HG03521 (cell line): ENCODE data around the gene DCTD.
"Not testable (repeated sequence)": the region's sequence is repeated elsewhere in the genome, so short reads cannot be mapped to it uniquely, and the experiment has no call there.

Experiments
- ATAC-seq: cut with Tn5 transposase; IDR thresholded peaks from one replicate; pipeline ENCODE4 v1.9.1; 2021; ENCODE audit warnings: mild to moderate bottlenecking, moderate library complexity; ENCODE audit not compliant: unreplicated experiment

DCTD gene

DNA sequence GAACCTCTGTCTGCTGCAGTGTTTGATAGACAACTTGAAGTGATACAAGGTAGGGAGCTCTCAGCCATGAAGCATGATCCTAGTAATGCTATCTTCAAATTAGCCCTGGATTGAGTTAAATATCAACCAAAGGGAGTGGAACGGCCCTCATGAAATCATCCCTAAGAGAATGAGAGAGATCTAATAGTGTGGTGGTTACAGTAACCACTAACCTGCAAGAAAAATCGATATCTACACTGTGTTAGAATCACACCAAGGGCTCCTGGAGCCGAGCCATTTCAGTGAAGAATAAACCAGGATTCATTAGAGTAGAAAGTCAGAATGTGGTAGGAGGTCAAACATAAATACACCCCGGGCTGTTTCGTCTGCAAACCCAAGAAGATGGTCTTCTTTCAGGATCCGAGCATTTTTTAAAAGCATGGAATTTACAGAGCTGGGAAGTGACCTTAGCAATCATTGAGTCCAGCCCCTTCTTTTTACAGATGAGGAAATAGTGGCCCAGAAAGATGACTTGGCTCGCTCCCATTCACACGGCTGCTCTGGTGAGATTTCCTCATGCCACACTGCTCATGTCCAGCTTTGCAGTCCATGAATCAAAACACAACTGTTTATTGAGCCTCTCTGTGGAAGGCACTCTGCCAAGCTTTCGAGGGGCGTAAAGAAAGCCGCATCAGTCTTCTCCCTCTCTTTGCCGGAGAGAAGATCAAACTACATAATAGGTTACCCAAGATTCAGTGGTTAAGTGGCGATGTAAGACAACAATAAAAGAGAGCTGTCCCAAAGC is 5.5 kb upstream of the DCTD start:
- no peak for ATAC-seq

DNA sequence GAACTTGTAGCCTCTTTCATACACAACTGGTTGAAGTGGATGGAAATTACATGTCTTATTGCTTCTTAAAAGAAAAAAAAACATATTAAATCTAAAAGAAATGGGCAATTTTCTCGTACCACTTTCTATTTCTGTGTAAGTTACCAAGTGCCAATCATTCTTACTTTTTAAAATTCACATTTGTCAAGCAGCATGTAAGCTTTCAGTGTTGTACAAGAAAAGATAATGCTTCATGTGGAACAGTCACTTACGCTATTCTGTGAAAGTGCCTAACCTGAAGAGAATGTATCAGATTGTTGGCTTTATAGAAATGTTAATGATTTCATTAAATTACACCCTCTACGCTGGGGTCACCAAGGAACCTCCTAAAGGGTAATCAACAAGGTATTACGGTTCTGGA is 4.4 kb upstream of the DCTD start:
- ATAC-seq, result no peak

DNA sequence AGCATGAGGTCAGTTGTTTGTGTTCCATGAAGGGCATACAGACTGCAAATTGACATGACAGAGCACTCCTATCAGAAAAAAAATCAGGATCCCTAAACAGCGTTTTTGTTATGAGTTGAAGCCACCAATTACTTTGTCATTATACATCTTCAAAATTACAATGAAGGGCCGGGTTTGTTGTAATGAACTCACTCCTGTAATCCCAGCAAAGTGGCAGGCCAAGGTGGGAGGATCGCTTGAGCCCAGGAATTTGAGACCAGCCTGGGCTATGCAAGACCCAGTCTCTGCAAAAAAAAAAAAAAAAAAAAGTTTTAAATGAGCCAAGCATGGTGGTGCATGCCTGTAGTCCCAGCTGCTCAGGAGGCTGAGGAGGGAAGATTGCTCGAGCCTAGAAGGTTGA is 3.5 kb upstream of the DCTD start:
- no peak for ATAC-seq

DNA sequence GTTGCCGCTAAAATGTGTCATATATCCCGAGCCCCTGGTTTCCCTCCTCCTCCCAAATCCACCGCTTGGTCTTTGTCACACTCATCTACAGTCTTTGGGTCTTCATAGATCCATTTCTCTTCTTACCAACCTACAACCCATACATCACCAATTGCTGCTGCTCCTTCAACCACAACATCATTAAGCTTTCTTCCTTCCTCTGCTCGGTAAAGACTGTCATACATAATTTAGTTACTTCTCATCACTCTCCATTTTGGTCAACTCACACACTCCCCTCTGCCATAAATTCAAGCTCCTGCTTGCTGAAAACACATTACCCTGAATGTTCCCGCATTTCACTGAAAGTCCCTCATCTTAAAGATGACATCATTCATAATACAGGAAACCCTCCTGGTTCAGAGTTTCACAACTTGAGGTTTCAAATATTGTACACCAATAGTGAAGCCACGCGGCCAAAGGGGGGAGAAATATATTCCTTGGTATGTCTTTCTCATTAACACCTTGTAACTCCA is 1.7 kb upstream of the DCTD start:
- ATAC-seq, result no peak

DNA sequence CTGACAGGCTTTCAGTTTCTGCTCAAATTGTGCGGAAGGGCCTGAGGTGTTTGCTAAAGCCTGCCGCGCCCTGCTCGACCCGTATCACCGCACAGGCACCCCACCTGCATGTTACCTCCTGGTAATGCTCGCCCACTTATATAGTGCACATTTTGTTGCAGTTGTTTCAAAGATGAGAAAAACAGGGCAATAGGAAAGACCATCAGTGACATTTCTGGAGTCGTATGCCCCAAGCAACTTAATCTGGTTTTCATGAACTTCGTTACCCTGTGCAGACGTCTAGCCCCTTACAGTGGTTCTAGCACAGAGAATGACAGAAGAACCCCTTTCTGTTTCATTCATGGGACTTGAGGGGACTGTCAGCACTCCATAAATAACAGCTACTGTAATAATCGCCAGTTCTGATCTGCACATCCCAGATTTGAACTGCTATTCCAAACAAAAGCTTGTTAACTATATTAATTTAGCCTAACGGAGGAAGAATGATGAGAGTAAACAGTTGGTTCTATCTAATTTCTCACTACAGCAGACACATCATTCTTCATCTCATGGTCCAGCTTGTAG is 940 bp upstream of the DCTD start:
- ATAC-seq, result peak; percentile 9

DNA sequence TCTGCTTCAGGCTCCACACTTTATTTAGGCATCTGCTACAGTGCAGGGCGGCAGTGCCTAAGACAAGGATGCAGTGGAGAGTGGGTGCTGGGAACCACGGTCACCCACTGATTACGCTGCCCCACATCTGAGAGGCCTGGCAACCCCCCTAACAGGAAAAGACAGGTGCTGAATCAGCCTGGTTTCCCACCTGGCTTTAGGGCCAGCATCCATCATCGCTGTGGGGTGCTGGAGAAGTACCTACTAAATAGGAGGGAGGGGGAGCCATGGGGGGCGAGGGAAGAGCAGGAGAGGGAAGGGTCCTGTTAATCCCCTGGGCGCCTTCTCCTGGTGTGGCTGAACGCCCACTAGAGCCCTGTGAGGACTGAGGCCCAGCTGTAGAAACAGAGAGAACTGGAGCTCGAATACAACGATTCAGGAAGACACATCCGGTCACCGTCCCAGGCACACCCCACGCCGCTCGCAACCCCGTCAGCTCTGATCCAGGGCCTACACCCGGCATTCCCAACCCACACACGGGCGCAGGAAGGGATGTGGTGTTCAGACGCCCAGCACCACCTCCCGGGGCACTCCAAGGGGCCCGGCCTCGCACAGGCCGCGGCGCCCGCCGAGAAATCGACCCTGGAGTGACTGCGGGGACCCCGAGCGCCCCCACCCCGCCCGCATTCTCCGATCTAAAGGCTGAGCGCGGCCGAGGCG is 554 bp downstream of the DCTD start:
- peak; percentile 22 for ATAC-seq

DNA sequence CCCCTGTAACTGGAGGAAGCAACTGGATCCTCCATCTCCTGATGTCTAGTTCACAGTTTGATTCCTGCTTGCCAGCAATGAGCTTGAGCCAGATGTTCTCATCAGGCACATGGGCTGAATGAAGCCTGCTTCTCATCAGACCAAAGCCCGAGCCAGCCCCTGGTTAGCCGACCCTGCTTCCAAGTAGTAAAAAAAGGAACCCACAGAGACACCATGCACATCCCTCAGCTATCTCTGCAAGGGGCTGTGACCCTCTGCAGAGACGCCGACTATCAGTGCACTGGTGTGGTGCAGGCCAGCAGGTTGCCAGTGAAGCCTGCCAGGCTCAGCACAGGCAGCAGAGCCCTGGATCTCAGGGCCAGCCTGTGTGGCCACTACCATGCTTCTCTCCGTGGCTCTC is 2.8 kb downstream of the DCTD start:
- ATAC-seq, result no peak

DNA sequence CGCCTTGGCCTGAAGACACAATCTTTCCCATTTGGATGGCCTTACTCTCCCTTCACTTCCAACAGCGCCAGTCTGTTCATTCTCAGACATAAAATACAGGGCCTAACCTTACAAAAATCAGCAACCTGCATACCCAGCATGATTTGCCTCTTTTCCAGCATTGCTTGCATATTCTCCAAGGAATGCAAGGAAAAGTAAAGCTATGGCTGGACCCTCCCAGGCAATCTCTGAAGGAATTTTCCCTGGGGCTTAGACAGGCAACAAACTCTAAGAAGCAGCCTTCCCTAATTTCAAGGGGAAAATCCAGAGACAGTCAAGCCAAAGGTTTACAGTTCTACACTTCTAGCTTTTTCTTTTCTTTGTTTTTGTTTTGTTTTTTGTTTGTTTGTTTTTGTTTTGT is 3.6 kb downstream of the DCTD start:
- ATAC-seq, result no peak

DNA sequence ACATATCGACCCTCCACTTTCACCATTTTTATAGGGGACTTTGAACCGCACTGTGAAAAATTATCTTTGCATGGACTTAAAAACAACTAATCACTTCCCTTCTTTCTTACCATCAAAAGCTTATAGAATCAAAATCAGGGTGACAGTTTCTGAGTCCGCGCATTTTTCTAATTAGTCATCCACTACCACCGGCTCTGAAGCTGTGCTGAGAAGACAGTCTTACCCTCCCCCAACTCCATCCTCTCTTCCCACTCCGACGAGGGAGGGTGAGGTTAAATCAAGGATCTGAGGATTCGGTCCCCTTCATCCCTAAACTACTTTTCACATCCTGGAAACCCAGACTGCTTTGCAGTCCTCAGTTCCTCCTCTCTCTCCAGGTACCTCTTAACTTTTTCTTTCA is 4.2 kb downstream of the DCTD start:
- no peak for ATAC-seq

DNA sequence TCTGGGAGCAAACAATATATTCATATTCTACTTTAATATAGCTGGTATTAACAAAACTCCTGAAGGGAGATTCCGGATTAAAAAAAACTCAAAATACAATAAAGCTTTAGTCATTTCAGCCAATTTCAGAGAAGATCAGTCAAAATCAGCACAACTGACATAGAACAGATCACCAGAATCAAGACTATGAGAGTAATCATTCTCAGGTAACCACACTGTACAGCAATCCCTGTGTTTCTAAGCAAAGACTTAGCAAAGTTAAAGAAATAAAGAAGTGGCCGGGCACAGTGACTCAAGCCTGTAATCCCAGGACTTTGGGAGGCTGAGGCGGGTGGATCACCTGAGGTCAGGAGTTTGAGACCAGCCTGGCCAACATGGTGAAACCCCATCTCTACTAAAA is 9.1 kb downstream of the DCTD start:
- ATAC-seq, result no peak

DNA sequence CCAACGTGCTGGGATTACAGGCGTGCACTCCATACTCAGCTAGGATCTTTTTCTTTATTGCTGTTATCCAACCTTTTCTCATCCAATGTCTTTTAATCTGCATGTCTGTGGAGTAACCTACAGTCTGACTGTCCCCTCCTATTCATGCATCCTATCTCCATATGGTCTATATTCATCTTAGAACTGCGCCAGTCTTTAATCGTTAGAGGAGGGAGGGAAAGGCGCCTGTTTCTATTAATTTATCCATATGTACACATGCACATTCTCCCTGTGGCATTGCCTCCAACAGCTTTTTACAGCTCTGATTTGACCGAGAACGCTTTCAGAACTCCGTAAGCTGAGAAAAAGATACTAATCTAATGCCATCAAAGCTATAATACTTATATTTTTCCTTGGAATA is 9.8 kb downstream of the DCTD start:
- no peak for ATAC-seq

DNA sequence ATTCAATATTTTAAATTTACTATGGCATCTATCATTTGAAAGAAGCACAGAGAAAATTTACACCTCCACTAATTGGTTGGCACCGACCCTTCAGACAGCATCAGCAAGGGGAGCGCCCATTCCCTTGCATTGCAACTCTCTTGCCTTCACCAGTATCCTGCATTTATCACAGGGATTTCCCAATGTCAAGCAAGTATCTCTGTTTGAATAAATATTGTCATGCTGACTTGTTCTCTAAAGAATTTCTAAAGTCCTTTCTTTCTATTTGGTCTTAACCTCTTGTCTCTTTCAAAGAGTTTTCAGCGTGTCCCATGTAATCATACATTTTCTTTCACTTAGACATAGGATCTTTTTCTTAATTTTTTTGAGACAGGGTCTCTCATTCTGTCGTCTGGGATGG is 10.4 kb downstream of the DCTD start:
- no peak for ATAC-seq

DNA sequence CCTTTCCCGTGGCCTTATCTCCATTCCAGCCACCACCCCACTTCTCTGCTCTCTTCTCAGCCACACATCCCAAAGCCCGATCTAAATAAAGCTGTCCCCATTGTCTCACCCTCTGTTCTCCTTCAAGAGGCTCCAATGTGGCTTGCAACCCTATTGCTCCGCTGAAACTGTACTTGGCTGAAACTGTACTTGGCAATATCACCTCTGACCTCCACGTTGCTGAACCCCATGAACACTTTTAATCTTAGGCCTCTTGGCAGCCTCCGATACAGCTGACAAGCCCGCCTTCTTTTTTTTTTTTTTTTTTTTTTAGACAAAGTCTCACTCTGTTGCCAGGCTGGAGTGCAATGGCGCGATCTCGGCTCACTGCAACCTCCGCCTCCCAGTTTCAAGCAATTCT is 12.1 kb downstream of the DCTD start:
- no peak for ATAC-seq

DNA sequence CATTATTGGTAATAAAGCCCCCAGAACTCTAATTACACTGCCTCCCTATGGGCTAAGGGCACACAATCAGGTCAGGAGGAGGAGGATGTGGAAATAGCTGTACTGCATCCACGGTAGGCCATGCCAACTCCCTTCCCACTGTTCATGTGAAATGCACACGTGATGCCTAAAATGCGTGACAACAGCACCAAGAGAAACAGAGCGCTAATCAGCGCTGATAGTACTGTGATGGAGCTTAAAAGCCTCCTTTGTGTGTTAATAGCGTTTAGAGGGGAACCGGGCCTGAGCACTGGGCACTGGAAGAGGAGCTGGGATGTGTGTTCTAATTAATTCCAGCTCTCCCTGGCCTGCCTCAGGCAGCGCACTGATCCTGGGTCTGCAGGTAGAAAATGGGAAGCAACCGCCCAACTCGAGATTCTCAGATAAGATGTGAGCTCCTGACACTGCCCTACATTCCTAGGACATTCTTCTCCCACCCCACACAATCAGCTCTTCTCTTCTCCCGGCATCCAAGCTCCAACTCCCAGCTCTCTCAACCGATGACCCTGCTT is 12.9 kb downstream of the DCTD start:
- ATAC-seq, result no peak

DNA sequence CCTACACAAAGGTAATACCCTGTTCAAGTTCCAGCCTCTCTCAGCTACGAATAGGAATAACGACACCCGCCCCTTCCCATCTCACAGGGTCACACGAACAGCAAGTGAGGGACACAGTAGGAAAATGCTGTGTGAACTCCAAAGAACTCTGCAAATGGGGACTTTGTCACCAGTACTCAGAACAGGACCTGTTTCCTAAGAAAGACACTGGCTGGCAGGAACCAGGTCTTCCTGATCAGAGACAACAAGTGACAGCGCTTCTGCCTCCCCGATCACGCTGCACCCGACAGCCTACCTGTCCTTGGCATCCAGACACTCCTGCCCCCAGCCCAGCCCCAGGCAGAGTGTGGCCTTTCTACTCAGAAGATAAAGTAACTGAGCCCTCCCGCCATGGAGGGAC is 14.2 kb downstream of the DCTD start:
- no peak for ATAC-seq

DNA sequence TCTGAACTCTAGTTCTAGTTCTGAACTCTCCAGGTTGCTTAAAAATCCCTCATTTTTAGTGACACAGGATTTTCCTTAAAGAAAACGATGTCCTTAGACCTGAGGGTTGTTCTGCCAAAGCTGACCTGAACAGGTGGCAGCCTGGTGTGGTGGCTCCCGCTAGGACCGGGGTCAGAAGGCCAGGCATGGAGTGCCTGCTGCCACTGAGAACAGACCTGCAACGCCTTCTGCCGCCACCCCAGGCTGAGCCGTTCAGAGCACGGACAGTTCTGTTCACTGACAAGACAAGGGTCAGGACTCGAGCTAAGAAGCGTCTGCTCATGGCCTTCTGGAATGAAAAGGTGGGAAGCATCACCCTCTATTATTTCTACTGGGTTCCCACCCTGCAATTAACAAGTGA is 15.8 kb downstream of the DCTD start:
- ATAC-seq, result no peak

DNA sequence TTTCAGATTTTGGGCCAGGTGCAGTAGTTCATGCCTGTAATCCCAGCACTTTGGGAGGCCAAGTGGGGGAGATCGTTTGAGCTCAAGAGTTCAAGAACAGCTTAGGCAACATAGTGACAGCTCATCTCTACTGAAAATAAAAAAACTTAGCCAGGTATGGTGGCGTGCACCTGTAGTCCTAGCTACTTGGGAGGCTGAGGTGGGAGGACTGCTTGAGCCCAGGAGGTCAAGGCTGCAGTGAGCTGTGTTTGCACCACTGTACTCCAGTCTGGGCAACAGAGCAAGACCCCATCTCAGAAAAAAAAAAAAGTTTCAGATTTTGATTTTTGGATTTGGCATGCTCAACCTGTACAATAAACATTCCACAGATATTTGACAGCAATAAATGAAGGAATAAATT is 17.2 kb downstream of the DCTD start:
- ATAC-seq, result not testable (repeated sequence)

DNA sequence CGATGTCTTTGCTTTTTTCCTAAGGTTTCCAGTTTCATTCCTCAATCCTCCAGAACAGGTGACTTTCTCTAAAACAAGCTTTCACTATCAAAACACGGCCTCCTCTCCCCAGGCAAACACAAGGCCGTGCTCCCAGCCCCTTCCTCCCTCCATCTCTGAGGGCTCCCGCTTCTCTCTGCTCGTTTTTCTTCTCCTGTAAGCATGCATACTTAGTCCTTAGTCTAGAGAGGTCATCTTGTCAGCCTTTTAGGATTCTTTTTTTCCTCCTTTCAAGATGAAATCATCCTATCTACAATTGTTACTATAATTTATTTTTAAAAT is 18.7 kb downstream of the DCTD start:
- ATAC-seq, result no peak

DNA sequence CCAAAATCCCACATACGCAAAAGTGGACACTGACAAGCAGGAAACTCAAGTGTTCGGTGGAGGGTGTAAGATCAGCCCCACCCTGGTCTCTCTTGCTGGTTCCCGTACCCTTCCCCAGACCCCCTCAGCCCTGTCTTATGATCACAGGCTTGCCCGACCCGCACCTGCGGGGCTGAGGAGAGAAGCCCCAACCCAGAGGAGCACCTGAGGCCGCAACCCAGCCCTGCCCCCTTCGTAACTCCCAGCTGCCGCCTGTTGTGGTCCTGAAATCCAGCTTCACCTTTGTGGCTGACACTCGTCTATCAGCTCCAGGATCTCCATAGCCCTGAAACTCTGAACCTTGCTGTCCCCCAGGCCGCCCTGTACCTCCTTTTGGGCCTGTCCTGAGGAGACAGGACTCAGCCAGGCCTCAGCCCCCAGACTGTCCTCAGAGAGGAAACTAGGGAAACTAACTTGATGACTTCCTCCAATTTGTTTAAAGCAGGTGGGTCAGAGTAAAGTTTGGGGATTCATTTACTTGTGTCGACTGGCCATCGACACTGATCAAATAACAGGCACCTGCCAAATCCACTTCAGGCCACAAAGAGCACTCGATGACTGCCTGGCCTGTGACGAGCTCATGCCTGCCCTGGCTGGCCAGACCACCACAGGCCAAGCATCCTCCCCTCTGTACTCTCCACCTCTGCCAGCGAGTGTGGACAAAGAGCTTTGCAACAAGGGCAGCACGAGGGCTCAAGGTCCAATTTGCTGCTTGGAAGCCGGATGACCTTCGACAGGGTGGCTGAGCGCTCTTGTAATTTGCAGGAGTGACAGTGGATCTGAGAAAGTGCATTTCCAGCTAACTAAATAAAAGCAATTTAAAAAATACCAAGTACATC is 19.3 kb downstream of the DCTD start:
- no peak for ATAC-seq

DNA sequence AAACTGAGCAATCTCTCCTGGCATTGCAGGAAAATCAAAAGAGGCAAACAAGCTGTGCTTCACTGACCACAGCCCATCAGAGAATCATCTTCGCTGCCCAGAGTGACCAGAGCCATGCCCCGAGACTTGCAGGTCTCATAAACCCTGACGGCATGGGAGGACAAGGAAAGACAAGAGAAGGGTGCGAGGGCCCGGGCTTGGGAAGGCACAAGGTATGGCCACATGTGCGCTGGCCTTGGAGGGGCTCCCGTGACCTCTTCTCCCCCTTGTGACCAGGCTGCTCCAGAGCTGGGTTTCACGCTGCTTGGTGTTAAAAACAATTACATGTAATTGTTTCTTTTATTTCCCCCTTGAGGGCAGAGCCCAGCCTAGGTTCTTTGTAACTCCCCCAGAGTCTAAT is 20.8 kb downstream of the DCTD start:
- no peak for ATAC-seq

DNA sequence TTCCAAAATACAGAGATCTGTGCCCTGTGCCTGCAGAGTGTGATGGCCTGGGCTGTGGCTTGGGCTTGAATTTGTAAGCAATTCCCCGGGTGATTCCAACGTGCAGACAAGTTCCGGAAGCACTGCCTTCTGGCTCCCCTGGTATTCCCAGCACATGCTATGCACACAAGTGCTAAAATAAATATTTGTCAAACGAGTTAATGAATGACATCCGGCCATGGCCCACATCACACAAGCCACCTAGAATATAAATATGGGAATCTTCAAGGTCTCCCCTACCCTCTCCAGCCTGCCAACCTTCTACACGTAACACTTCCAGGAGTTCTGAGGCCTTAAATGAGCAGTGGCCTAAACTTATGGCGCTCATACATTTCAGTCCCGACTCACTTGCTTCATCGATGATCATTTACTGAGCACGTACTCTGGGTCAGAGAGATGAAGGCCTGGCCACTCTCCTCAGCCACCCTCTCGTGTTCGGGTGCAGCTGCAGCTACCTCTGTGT is 21.3 kb downstream of the DCTD start:
- no peak for ATAC-seq
